Transverse colon (tissue), 4 donors: Measurements from ENCODE around the gene ZC3H12D. TPM values are rescaled to one million over a fixed set of nuclear protein-coding genes. Genes with fewer than 3 reads are reported as not detected.

Experiments
- DNase-seq: peaks from one replicate; pipeline ENCODE4 v3.0.0-alpha.2; 2019
- H3K27ac ChIP-seq, 4 donors: fragments of 200-600 bp; sonication (generic); 2 replicates each; pipeline ENCODE4 v1.5.1; 2016 to 2018; ENCODE audit warnings: inconsistent platforms in 4 of 4
- H3K27me3 ChIP-seq: fragments of 200-600 bp; sonication (generic); 2 replicates; pipeline ENCODE4 v1.5.1; 2017; ENCODE audit warnings: inconsistent platforms
- H3K36me3 ChIP-seq, 4 donors: fragments of 200-600 bp; sonication (generic); 2 replicates each; pipeline ENCODE4 v1.5.1; 2017 to 2019; ENCODE audit warnings: inconsistent platforms in 4 of 4
- H3K4me1 ChIP-seq, 4 donors: fragments of 200-600 bp; sonication (generic); 2 replicates each; pipeline ENCODE4 v1.5.1; 2017 to 2020; ENCODE audit warnings: inconsistent platforms in 4 of 4
- H3K4me3 ChIP-seq, 4 donors: fragments of 200-600 bp; sonication (generic); 1 replicate in 1 of 4; 2 replicates in 3 of 4; pipeline versions ENCODE4 v1.5.1 to v1.6.1; 2017 to 2019; ENCODE audit warnings: inconsistent platforms in 4 of 4
- H3K9me3 ChIP-seq, 2 donors: fragments of 200-600 bp; sonication (generic); 2 replicates each; pipeline ENCODE4 v1.5.1; 2017 to 2019; ENCODE audit warnings: inconsistent platforms in 2 of 2
- CTCF ChIP-seq, 5 experiments: fragments of 200-600 bp in 3 of 5; fragments of 450-650 bp in 2 of 5; sonication (generic) in 3 of 5; IDR thresholded peaks; 1 replicate in 2 of 5; 2 replicates in 3 of 5; pipeline ENCODE4 v1.5.1; 2016 to 2017; ENCODE audit warnings: antibody characterized with exemption in 5 of 5, inconsistent platforms in 3 of 5, mild to moderate bottlenecking in 2 of 5, moderate library complexity in 1 of 5
- EP300 ChIP-seq: sonication (generic); formaldehyde crosslinking; IDR thresholded peaks from one replicate; pipeline ENCODE4 v1.6.1; 2017; ENCODE audit warnings: antibody characterized with exemption, low read depth
- POLR2A ChIP-seq: fragments of 450-650 bp; IDR thresholded peaks from one replicate; pipeline ENCODE4 v1.6.1; 2016; ENCODE audit warnings: antibody characterized with exemption, mild to moderate bottlenecking, moderate library complexity
- POLR2AphosphoS5 ChIP-seq, 3 donors: sonication (generic); formaldehyde crosslinking; IDR thresholded peaks; one replicate each; pipeline ENCODE4 v1.6.1; 2016; ENCODE audit warnings: antibody characterized with exemption in 3 of 3
- WGBS, 2 donors: methylation state at CpG; one replicate each; pipeline ENCODE4 v1.1.5; 2018; ENCODE audit warnings: low coverage in 1 of 2; 5-methylcytosine and 5-hydroxymethylcytosine counted together
- in situ Hi-C, 4 donors: fragments of 200-750 bp; cut with MboI; loops; one replicate each; pipeline versions ENCODE4 v1.15.0 to v1.15.1; 2017; ENCODE audit warnings: low sequenced_read_pairs in 3 of 4, low pct_ligation_motif_present in 1 of 4, low pct_unique_long_range_greater_than_20kb in 1 of 4
- intact Hi-C: fragments of 100-400 bp; cut with DNase I; formaldehyde crosslinking; loops from one replicate; pipeline ENCODE4 v1.15.1; 2023; ENCODE audit warnings: low total_unique reads
- total RNA-seq, 4 donors: library from RNA; depleted of rRNA; stranded (reverse); fragments of >200 nt; gene quantifications; one replicate each; pipeline ENCODE4 v1.1.0, GENCODE V29; 2016

The ZC3H12D gene
- total RNA-seq, 4 donors from 2014 or later: 1.8 to 24.3 (median 12.1) TPM

GRCh38 chr6:149414821-149415220, 70.0 kb downstream of the ZC3H12D start:
- WGBS, 2 donors: 60 to 65% methylated on average over 4 of the region's 4 CpGs
- Histone ChIP-seq H3K4me1 (peaks cover 0 to 15% (median 4%) of the 10 kb centered on the region in 4 donors), H3K4me3 (no peak overlapping the region), H3K27me3 (no peaks in the 10 kb centered on the region), H3K36me3 (peaks cover 0 to 6% (median 2%) of the 10 kb centered on the region in 4 donors), H3K9me3 (no peaks in the 10 kb centered on the region), H3K27ac (peak overlapping the region in 3 of 4 donors; percentile 28 to 54 (median 31))
- DNase-seq: no peak
- in situ Hi-C loops (no loop called here), intact Hi-C loops (no loop called here)
- no peak for TF ChIP-seq CTCF (IDR thresholded peaks at IDR 0.05)
- TF ChIP-seq EP300: no peak
- peak in 1 of 3 donors; percentile 24 for TF ChIP-seq POLR2AphosphoS5 (IDR thresholded peaks at IDR 0.05)
- TF ChIP-seq POLR2A: no peak

- intact Hi-C loops (no loop called here), in situ Hi-C loops (no loop called here)
- WGBS, 2 donors: 71 to 80% methylated on average over 4 of the region's 4 CpGs
- DNase-seq: no peak
- no peaks in the 10 kb centered on the region for H3K9me3 ChIP-seq
- peaks cover 0 to 6% (median 2%) of the 10 kb centered on the region in 4 donors for H3K36me3 ChIP-seq
- H3K27ac ChIP-seq: peak overlapping the region in 1 of 4 donors; percentile 31
- TF ChIP-seq POLR2A: no peak
- no peak for TF ChIP-seq EP300
- TF ChIP-seq POLR2AphosphoS5 (IDR thresholded peaks at IDR 0.05): no peak
- TF ChIP-seq CTCF (IDR thresholded peaks at IDR 0.05): no peak
- H3K4me1 ChIP-seq: peaks cover 0 to 15% (median 4%) of the 10 kb centered on the region in 4 donors
- H3K27me3 ChIP-seq: no peaks in the 10 kb centered on the region
- no peak overlapping the region for H3K4me3 ChIP-seq
These were observed 70.8 kb downstream of the ZC3H12D start for GRCh38 chr6:149414009-149414408.

GRCh38 chr6:149410557-149410956, 74.3 kb downstream of the ZC3H12D start:
- peaks cover 0 to 20% (median 5%) of the 10 kb centered on the region in 4 donors for H3K4me1 ChIP-seq
- intact Hi-C loops (no loop called here), in situ Hi-C loops (no loop called here)
- no peak for DNase-seq
- no peaks in the 10 kb centered on the region for H3K27me3 ChIP-seq
- peaks cover 0 to 6% (median 2%) of the 10 kb centered on the region in 4 donors for H3K36me3 ChIP-seq
- no peaks in the 10 kb centered on the region for H3K9me3 ChIP-seq
- H3K4me3 ChIP-seq: no peak overlapping the region
- no peak for TF ChIP-seq EP300
- no peak for TF ChIP-seq POLR2AphosphoS5 (IDR thresholded peaks at IDR 0.05)
- no peak for TF ChIP-seq CTCF (IDR thresholded peaks at IDR 0.05)
- no peak for TF ChIP-seq POLR2A
- no peak overlapping the region for H3K27ac ChIP-seq

GRCh38 chr6:149409617-149410016, 75.2 kb downstream of the ZC3H12D start:
- peaks cover 0 to 16% (median 7%) of the 10 kb centered on the region in 4 donors for H3K4me1 ChIP-seq
- TF ChIP-seq EP300 (no peak), POLR2A (no peak), CTCF (IDR thresholded peaks at IDR 0.05) (no peak), POLR2AphosphoS5 (IDR thresholded peaks at IDR 0.05) (no peak)
- H3K4me3 ChIP-seq: no peak overlapping the region
- no peak overlapping the region for H3K27ac ChIP-seq
- no peaks in the 10 kb centered on the region for H3K27me3 ChIP-seq
- in situ Hi-C loops: no loop called here
- DNase-seq: no peak
- H3K9me3 ChIP-seq: no peaks in the 10 kb centered on the region
- peaks cover 0 to 14% (median 2%) of the 10 kb centered on the region in 4 donors for H3K36me3 ChIP-seq
- intact Hi-C loops: loop anchor here (5.0 kb wide), 1 partner anchor 237 kb away; no protein-coding TSS in a partner anchor
- WGBS, 2 donors: 90 to 96% methylated on average over 3 of the region's 3 CpGs
